Activated gamma-delta T cell (primary cell): Measurements from ENCODE around the gene KBTBD7.

Experiments used
- DNase-seq: peaks from one replicate; lab custom pipeline; 2025; lab: John Stamatoyannopoulos, UW
- total RNA-seq, 2 donors: gene quantifications; one replicate each; lab custom pipeline; 2026; lab: John Stamatoyannopoulos, UW

KBTBD7 gene
- 21.1 to 22.0 reads per million in 2 donors for total RNA-seq

GRCh38 chr13:41193919-41194824 is at the start of gene KBTBD7:
Gene KBTBD7 (minus strand): TSS chr13:41194569. CDS start chr13:41194257, 312 bp downstream.
- peak; percentile 82 for DNase-seq

- no peak for DNase-seq
Measured at GRCh38 chr13:41241626-41242025, 47.3 kb upstream of the KBTBD7 start.

GRCh38 chr13:41236369-41236768 is 42.0 kb upstream of the KBTBD7 start:
- no peak for DNase-seq

- no peak for DNase-seq
Measured at GRCh38 chr13:41232578-41233480, 38.5 kb upstream of the KBTBD7 start.

GRCh38 chr13:41231786-41232185 is 37.4 kb upstream of the KBTBD7 start:
- no peak for DNase-seq

- no peak for DNase-seq
Measured at GRCh38 chr13:41231025-41231677, 36.8 kb upstream of the KBTBD7 start.

GRCh38 chr13:41229356-41229755 is 35.0 kb upstream of the KBTBD7 start:
- DNase-seq: no peak

- DNase-seq: no peak
Measured at GRCh38 chr13:41224113-41225110, 30.0 kb upstream of the KBTBD7 start.

GRCh38 chr13:41222259-41222852 is 28.0 kb upstream of the KBTBD7 start:
- DNase-seq: no peak

GRCh38 chr13:41220401-41220800 is 26.0 kb upstream of the KBTBD7 start:
- no peak for DNase-seq

- DNase-seq: no peak
Measured at GRCh38 chr13:41216160-41216559, 21.8 kb upstream of the KBTBD7 start.

- DNase-seq: no peak
Measured at GRCh38 chr13:41213919-41214318, 19.6 kb upstream of the KBTBD7 start.

- DNase-seq: no peak
Measured at GRCh38 chr13:41213316-41213715, 18.9 kb upstream of the KBTBD7 start.

- no peak for DNase-seq
Measured at GRCh38 chr13:41212881-41213280, 18.5 kb upstream of the KBTBD7 start.

- no peak for DNase-seq
Measured at GRCh38 chr13:41211062-41211461, 16.7 kb upstream of the KBTBD7 start.

- no peak for DNase-seq
Measured at GRCh38 chr13:41206467-41206866, 12.1 kb upstream of the KBTBD7 start.

GRCh38 chr13:41203810-41204209 is 9.4 kb upstream of the KBTBD7 start:
- DNase-seq: no peak

GRCh38 chr13:41200126-41200525 is 5.8 kb upstream of the KBTBD7 start:
- no peak for DNase-seq

GRCh38 chr13:41199526-41199925 is 5.2 kb upstream of the KBTBD7 start:
- no peak for DNase-seq

GRCh38 chr13:41199079-41199478 is 4.7 kb upstream of the KBTBD7 start:
- no peak for DNase-seq
